HK-2 (cell line): ENCODE results near the gene PPP1R1A.

Source experiments
- DNase-seq: peaks from one replicate; pipeline ENCODE4 v3.0.0-alpha.2; 2018; ENCODE audit not compliant: unreplicated experiment

Gene PPP1R1A

DNA sequence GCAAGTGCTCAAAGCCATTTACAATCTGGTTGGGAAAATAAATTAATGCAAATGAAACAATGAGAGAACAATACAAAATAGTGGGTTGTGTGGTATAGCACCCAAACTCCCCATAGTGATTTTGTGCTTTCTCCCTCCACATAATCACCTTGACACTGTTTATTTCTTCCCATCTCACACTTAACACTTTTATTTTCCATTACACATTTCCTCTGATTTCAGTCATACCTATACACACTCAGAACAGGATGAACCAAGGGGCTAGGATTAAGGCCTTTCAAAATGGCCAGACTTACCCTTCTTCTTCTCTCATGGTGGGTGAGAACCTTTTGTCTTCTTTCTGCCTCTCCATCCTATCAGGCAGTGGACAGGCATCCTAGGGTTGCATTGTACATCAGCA, 53.0 kb downstream of the PPP1R1A start:
- DNase-seq = no peak

GRCh38 chr12:54529581-54529980, 58.9 kb downstream of the PPP1R1A start:
- DNase-seq = no peak
